Stimulated activated CD4-positive, alpha-beta T cell treated with anti-CD3 and anti-CD28 coated beads, Interleukin-1b, Interleukin-23, amount 100 ng/mL, for 4 hours (primary cell): ENCODE results near the gene C1orf50.
A peak's percentile ranks its signal among the peaks of the same experiment; 100 is the strongest.
"Not testable (repeated sequence)": the region's sequence is repeated elsewhere in the genome, so short reads cannot be mapped to it uniquely, and the experiment has no call there.

ENCODE experiments used
- DNase-seq, 2 donors: peaks; one replicate each; pipeline ENCODE4 v3.0.0-alpha.2; 2020; ENCODE audit warnings: low read depth in 2 of 2

Gene C1orf50

GRCh38 chr1:42766741-42767509, at the start of gene C1orf50, which contains the start of gene P3H1:
Gene C1orf50, plus strand, starts transcription at chr1:42767249. Its CDS starts 63 bp downstream, at chr1:42767312.
Gene P3H1, minus strand, starts transcription at chr1:42767028. Its CDS starts 57 bp downstream, at chr1:42766971.
- DNase-seq = peak; percentile 98 to 99

DNA sequence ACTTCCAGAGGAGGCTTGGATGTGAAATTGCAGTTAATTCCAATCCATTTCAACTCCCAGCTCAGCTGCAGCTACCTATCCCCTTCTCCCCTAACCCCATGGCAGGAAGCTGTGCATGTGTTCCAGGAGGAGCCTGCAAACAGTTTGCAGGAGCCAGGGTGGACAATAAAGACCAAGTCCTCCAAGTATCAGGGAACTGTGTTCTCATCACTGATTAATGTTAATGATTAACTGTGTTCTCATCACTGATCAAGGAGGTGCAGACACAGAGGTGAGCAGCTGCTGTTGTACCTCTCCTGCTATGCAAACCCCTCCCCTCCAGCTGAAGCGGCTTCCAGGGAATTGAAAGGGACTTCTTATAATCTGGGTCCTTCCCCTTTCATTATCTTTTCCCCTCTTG, 46.2 kb upstream of the C1orf50 start:
- DNase-seq = no peak

DNA sequence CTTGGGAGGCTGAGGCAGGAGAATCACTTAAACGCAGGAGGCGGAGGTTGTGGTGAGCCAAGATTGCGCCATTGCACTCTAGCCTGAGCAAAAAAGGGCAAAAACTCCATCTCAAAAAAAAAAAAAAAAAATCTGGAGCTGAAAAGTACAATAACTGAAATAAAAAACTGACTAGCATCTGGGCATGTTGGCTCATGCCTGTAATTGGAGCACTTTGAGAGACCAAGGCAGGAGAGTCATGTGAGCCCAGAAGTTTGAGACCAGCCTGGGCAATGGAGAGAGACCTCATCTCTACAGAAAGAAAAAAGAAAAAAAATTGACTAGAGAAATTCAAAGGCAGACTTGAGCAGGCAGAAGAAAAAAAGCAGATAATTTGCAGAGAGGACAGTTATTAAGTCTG, 45.1 kb upstream of the C1orf50 start:
- DNase-seq = no peak

DNA sequence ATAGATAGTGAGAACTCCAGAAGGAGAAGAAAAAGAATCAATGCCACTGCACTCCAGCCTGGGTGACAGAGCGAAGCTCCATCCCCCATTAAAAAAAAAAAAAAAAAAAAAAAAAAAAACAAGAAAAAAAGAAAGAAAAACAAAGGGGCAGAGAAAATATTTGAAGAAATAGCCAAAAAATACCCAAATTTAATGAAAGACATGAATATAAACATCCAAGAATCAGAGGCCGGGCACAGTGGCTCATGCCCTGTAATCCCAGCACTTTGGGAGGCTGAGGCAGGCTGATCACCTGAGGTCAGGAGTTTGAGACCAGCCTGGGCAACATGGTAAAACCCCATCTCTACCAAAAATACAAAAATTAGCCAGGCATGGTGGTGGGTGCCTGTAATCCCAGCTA, 44.6 kb upstream of the C1orf50 start:
- not testable (repeated sequence) for DNase-seq

- no peak for DNase-seq
Measured at GRCh38 chr1:42723511-42723910, 43.5 kb upstream of the C1orf50 start.

DNA sequence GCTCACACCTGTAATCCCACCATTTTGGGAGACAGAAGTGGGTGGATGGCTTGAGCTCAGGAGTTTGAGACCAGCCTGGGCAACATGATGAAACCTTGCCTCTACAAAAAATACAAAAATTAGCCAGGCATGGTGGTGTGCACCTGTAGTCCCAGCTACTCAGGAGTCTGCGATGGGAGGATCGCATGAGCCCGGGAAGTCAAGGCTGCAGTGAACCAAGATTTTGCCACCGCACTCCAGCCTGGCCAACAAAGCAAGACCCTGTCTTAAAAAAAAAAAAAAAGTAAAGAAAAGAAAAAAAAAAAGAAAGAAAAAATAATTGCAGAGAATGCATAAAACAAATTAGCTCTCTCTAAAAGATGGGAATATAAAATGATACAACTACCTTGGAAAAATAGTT, 41.2 kb upstream of the C1orf50 start:
- DNase-seq = not testable (repeated sequence)

- no peak for DNase-seq
Measured at GRCh38 chr1:42730002-42730401, 37.0 kb upstream of the C1orf50 start.

GRCh38 chr1:42730988-42731387, 36.1 kb upstream of the C1orf50 start:
- peak; percentile 21 to 40 for DNase-seq

DNA sequence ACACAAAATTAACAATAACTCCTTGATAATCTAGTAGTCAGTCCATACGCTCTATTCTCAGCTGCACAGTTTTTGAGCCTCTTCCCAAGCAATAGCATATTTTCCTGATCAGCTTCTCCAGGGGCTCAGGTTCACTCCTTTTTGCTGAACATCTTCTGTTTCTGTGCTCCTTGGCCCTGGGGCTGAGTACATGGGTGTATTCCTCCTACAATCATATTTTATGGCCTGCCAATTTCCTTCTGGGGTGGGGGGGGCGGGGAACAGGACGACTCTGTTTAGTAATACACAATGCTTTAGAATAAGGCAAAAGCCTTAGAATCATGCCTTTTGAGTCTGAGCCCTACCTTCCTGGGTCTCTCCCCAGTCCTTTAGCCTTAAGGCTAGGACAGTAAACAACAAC, 35.5 kb upstream of the C1orf50 start:
- no peak for DNase-seq

DNA sequence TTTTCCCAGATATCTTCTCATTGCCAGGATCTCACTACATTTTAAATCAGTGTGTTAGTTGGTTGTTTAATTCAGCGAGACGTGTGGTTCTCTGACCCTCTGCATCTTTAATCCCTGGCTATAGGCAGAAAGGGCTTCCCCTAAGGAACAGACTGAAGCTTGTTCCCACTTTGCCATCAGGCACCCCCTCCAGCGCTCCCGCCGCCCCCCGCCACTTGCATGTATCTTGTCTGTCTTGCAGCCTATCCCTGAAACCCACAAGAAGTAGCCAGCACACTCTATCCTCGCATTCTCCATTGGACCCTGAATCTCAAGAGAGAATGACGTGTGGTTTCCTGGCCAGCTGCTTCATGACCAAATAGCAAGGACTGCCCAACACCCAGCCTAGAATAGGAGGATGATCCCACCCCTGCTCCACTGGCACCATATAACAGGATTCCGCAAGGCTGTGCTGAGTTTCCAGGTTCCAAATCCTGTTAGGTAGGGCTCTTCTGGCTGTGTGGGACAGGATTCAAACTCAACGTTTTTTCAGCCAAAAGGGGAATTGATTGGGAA, 34.8 kb upstream of the C1orf50 start:
- no peak for DNase-seq

GRCh38 chr1:42733415-42734200, 33.4 kb upstream of the C1orf50 start:
- no peak for DNase-seq

DNA sequence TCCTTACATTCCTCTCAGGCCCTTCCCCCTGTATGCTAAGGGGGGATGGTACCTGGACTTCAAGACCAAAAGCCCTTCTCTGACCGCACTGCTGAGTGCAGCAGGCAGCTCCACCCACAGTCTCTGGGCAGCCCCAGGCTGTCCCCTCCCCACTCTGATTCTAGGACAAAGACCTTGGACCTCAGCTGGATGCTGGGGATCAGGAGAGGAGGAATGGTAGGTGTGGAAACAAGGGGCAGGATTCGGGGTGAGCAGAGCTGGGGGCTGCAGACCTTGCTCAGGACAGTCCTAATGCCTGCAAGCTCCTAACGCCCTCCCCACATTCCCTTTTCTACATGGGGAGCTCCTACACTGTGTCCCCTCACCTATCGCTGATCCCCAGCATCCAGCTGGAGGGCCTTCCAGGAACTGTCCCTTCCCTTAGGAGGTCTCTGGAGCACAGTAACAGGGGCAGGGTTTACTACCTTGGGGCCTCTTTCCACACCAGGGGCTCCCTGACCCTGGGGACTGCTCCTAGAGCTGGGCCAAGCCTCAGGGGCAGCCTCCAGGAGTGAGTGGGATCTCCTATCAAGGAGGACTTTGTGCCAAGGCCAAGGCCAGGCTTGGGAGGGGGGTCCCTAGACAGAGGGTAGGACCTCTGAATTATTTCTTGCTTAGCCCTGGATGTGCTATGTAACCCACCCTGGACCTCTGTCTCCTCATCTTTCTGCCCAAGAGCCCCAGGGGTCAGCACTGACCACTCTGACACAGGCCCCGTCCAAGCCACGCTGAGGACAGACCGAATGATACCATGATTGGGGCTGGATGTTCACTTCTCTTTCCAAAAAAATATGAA, 32.6 kb upstream of the C1orf50 start:
- DNase-seq = no peak

GRCh38 chr1:42735056-42735455, 32.0 kb upstream of the C1orf50 start:
- no peak for DNase-seq

- no peak for DNase-seq
Measured at GRCh38 chr1:42735477-42736105, 31.5 kb upstream of the C1orf50 start.

GRCh38 chr1:42736152-42736551, 30.9 kb upstream of the C1orf50 start:
- no peak for DNase-seq

DNA sequence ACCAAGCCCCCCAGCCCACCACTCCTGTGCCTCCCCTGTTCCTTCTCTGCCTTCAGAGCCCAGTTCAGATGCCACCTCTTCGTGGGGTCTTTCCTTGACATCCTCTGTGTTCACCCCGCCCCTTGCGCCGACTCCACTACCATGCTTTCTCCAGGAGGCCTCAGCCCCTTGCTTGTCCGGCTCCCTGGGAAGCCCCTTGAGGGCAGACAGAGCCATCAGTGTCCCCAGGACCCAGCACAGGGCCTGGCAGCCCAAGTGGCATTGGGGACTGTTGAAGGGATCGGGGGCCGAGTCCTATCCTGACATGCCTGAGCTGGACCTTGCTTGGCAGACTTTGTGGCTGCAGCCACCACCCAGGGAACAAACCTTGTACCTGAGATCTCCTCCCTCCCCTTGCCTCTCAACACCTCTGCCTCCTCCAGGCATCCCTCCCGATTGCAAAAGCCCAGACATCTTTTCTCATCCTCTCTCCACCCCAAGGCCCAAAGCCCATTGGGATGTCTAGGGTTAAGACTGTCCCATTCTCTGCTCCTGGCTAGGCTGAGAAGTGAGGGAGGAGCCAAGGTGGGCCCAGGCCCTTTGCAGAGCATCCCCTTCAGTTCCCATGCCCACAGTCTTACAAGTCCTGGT, 30.4 kb upstream of the C1orf50 start:
- no peak for DNase-seq

DNA sequence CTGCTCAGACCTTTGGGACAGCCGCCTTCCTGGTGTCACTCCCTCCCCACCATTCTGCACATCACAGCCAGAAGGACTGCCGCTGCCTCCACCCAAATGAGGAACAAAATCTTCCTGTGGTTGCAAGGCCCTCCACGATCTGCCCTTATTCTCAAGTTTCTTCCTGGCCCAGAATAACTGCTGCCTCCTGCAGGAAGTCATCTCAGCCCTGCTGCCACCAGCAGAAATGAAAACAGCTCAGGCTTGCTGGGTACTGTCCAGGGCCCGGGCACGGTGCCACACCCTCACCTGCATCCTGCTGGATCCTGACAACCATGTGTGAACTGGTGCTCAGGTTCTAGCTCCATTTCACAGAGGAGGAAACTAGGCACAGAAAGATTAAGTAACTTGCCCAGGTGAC, 29.8 kb upstream of the C1orf50 start:
- DNase-seq = no peak

- DNase-seq = no peak
Measured at GRCh38 chr1:42737986-42738677, 28.9 kb upstream of the C1orf50 start.

DNA sequence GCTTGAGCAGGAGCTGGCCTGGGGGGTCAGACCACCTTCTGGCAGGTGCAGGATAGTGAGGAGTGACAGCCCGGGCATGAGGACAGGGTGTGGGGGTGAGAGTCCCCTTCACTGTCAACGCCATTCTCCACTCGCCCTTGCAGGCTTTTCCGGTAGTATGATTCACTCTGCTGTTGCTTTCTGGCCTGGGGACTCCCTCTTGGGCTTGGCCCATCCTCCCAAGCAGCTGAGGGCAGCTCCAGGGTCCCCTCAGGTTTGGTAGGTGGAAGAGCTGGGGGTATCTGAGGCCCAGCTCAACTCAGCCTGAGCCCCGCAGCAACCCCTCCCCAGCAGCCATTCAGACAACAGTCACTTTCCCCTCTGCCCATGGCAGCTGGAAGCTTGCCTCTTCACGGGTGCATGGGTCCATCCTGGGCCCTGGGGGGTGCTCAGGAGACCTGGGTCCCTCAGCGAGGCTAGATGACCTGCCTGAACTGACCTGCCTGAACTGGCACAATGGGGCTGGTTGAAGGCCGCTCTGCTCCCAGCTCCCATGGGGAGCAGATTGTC, 28.3 kb upstream of the C1orf50 start:
- DNase-seq = no peak
